Erythroblast (primary cell): ENCODE measurements around the gene SHF.
"Not testable (repeated sequence)": the region's sequence is repeated elsewhere in the genome, so short reads cannot be mapped to it uniquely, and the experiment has no call there.

Experiments
- DNase-seq, 2 experiments: peaks; one replicate each; lab custom pipeline; 2025; lab: John Stamatoyannopoulos, UW
- GATA1 ChIP-seq: IDR thresholded peaks from 2 replicates; pipeline ENCODE4 v1.6.1; 2011; ENCODE audit warnings: low read depth, mild to moderate bottlenecking, control low read depth, low read length, moderate library complexity
- POLR2A ChIP-seq: IDR thresholded peaks from 2 replicates; pipeline ENCODE4 v1.6.1; 2011; ENCODE audit warnings: mild to moderate bottlenecking, low read length

Gene SHF, protein sequence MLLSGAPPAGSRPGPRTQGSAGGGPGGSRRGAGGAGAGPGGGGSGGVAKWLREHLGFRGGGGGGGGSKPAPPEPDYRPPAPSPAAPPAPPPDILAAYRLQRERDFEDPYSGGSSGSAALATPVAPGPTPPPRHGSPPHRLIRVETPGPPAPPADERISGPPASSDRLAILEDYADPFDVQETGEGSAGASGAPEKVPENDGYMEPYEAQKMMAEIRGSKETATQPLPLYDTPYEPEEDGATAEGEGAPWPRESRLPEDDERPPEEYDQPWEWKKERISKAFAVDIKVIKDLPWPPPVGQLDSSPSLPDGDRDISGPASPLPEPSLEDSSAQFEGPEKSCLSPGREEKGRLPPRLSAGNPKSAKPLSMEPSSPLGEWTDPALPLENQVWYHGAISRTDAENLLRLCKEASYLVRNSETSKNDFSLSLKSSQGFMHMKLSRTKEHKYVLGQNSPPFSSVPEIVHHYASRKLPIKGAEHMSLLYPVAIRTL

GRCh38 chr15:45187894-45188830 lies at the start of gene SHF:
Gene SHF, minus strand, starts transcription at chr15:45187966. Its CDS starts 15 bp downstream, at chr15:45187951.
- DNase-seq, result peak; percentile 10 to 16
- TF ChIP-seq POLR2A (no peak), GATA1 (no peak)

- DNase-seq, result not testable (repeated sequence)
These were observed 49.0 kb upstream of the SHF start for GRCh38 chr15:45236806-45237205.

- no peak for DNase-seq
- no peak for TF ChIP-seq GATA1
- no peak for TF ChIP-seq POLR2A
These were observed 46.9 kb upstream of the SHF start for GRCh38 chr15:45234562-45235235.

- no peak for TF ChIP-seq POLR2A
- TF ChIP-seq GATA1, result no peak
- no peak for DNase-seq
These were observed 44.2 kb upstream of the SHF start for GRCh38 chr15:45231864-45232562.

DNA sequence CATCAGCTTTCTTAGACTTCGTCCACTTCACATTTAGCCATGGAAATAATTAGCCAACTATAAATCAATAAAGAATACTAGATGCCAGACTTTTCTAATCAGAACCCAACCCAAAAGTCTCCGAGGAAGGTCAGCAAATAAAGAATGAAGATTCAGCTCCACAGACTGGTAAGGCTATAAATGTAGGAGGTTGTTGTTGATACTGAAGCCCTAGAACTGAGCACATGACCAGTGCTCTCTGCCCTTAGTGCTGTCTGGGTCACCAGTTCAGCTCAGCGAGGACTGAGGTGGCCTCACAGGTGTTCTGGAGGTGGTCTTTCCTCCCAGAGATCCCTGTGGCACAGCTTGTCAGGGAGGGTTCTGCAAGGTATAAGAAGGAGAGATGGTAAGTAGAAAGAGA lies 43.4 kb upstream of the SHF start:
- DNase-seq, result no peak
- no peak for TF ChIP-seq POLR2A
- no peak for TF ChIP-seq GATA1

GRCh38 chr15:45230245-45230965 lies 42.6 kb upstream of the SHF start:
- DNase-seq, result no peak
- no peak for TF ChIP-seq POLR2A
- no peak for TF ChIP-seq GATA1

GRCh38 chr15:45228931-45229330 lies 41.2 kb upstream of the SHF start:
- TF ChIP-seq POLR2A (no peak), GATA1 (no peak)
- DNase-seq, result no peak

GRCh38 chr15:45225506-45226273 lies 37.9 kb upstream of the SHF start:
- DNase-seq, result peak; percentile 7 to 53
- no peak for TF ChIP-seq POLR2A
- TF ChIP-seq GATA1, result no peak

- TF ChIP-seq POLR2A, result no peak
- no peak for TF ChIP-seq GATA1
- DNase-seq, result no peak
These were observed 37.0 kb upstream of the SHF start for GRCh38 chr15:45224621-45225217.

- DNase-seq, result no peak
- TF ChIP-seq GATA1 (no peak), POLR2A (no peak)
These were observed 34.2 kb upstream of the SHF start for GRCh38 chr15:45221967-45222366.

GRCh38 chr15:45221053-45221599 lies 33.4 kb upstream of the SHF start:
- no peak for DNase-seq
- TF ChIP-seq POLR2A, result no peak
- TF ChIP-seq GATA1, result no peak
